ENCODE data around the gene CRISPLD2. TPM values are rescaled to one million over a fixed set of nuclear protein-coding genes. Genes with fewer than 3 reads are reported as not detected.
A peak's percentile ranks its signal among the peaks of the same experiment; 100 is the strongest.
"Not testable (repeated sequence)": the region's sequence is repeated elsewhere in the genome, so short reads cannot be mapped to it uniquely, and the experiment has no call there.

Gene CRISPLD2
- total RNA-seq, 1 donor from 2014 or later: 11.8 TPM

DNA sequence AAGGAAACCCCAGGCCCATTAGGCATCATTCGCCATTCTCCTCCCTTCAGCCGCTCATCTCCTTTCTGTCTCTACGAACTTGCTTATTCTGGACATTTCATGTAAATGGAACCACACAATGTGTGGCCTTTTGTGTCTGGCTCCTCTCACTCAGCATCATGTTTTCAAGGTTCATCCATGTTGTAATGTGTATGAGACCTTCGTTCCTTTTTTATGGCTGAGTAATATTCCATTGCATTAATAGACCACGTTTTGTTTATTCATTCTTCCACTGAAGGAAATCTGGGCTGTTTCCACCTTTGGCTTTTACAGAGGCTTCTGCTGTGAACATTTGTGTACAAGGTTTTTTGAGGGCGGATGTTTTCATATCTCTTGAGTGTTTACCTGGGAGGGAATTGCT, 3.2 kb downstream of the CRISPLD2 start:
- no peak for DNase-seq

DNA sequence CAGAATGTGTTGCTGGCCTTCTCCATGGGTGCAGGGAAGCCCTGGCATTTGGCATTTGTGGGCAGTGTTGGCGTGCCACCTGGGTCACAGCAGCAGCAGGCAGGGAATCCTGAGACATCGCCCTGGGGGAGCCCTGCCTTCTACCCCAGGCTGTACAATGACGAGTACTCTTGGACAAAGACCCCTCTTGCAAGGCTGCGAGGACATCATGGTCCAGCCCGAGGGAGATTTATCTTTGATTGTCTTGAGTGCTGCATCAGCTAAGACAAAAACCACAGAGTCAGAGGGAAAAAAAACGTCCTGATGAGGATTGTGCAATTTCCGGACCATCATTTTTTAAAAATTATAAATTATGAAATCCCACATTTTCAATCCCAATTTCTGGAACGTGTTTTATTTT, 3.7 kb downstream of the CRISPLD2 start:
- DNase-seq: no peak

DNA sequence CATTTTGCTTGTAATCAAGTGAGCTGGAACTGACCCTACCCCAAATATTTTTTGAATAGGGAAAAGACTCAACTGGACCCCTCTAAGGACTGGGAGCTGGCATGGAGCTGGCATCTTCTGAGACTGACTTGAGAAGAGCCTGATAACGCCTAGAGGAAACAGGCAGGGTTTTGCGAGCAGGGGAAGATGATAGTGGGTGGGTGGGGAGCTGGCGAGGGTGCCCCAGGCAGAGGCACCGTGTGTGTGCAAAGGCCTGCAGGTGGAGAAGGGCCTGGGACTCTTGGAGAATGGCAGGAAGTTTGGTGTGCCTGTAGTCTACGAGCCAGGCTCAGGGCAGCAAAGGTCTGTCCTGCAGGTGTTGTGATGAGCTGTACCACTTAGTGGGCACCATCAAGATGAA, 4.1 kb downstream of the CRISPLD2 start:
- DNase-seq: no peak

DNA sequence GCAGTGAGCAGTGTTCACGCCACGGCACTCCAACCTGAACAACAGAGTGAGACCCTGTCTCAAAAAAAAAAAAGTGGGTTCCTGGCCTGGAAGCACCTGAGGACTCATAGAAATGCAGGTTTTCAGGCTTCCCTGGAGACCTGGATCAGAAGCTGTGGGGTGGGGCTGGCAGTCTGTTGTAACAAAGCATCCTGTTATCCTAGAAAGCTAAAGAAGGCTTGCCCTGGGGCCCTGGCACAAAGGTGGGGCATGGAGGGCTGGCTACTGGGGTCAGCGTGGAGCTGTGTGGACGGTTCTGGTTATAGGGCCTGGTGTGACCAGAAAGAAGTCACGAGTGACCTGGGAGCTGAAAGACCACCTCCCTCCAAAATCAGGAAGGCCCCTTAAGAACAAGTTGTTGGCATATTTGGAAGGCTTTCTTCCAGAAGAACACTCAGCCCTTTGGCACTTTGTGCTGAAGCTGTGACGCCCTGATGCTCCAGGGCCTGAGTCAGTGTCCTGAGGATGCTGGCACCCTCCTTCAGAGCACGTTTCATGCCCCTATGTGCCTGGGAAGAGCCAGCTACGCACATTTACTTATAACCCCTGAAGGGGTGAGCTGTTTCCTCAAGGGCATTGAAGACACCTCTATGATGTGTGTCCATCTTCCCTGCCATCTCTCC, 6.2 kb downstream of the CRISPLD2 start:
- DNase-seq: no peak

DNA sequence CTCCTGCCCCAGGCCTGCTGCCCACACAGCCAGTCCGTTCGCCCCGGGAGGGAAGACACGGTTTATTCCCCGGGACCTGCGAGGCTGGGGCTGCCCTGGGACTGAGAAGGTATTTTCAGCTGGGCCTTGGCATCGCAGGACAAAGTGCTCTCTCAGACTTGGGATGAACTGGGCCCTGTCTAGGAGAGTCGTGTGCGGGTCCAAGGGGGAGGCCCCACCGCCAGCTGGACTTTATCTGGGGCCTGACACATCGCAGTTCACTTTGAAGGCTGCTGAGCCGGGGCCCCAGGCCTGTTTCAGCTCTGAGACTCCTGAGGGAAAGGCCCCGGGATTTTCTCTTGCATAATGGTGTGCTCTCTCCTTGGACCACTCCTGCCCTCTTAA, 6.8 kb downstream of the CRISPLD2 start:
- DNase-seq: no peak

DNA sequence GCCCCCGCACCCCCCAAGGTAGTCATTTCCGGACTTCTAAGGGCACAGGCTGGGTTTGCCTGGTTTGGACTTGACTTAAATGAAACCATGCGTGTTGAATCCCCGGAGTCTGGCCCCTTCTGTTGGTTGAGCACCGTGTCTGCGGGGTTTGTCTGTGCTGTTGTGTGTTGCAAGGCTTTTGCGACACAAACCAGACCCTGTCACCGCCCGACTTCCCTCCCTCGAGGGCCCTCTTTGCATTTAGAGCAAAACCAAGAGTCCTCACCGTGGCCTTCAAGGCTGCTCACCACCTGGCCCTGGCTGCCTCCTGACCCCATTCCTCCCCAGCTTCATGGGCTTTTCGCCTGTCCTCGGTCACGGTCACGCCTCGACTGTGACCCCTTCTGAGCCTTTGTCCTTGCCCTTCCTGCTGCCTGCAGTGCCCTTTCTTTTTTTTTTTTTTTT, 7.4 kb downstream of the CRISPLD2 start:
- DNase-seq: peak; percentile 18

DNA sequence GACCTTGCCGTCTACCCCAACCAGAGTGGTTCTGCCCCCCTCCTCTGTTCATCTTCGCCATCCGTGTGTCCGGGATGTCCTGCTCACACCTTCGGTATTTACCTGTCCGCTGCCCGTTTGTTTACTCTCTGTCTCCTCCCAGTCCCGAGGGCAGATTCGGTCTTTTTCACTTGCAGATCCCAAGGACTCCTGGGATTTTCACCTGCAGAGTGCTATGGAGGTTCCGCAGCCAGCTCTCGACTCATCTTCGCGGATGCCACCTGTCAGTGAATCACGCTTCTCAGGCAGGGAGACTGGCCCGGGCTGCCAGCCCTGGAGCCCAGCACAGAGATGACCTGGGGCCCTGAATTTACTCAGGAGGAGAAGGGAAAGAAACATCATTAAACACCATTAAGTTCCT, 8.1 kb downstream of the CRISPLD2 start:
- DNase-seq: no peak

DNA sequence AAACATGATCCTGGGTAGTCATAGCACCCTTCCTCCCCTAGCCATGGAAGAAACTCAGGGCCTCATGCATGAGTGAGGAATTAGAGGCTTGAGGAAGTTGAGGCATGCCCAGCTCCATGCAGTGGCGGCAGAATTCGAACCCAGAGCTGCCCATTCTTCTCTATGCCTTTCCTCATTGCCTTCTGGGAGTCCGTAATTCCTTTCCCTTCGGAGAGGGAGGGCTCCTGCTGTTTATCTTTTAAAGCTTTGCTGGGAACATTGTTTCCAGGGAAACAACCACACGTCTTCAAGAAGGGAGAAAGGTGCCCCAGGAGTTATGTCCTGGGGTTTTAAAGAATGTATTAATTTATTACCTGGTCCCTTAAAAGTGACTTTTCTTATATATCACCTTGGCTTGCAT, 8.5 kb downstream of the CRISPLD2 start:
- DNase-seq: no peak

DNA sequence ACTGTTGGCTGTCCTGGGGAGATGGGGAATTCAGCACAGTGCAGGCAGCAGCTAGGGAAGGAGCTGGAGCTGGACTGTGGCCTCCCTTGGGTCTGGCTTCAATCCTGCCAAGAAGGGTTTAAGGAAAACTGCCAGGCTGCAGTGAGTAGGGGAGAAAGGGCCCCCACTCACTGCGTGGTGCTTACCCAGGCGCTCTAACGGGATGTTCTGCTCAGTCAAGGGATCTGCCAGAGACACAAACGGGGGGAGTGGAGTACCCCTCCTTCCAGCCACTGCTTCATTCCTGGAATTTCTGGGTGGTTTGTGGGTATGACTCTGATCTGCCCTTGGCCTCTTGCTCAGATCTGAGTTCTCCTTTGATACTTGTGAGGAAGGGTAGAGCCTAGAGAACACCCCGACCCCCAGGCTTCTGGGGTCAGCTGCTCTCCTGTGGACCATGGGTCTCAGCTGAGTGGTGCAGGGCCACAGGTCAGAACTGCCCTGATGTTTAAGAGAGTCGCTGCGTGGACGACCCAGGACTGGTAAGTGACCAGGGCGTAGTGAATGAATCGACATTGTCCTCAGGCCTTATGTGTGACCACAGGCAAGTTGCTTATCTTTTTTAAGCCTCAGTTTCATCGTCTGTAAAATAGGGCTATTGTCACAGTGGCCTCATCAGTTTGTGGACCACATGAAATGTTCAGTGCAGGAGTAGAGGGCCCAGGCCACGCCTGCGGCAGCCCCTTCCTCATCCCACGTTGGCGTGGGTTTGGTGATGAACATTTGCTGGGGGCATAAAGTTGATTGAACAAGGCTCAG, 9.6 kb downstream of the CRISPLD2 start:
- DNase-seq: no peak

DNA sequence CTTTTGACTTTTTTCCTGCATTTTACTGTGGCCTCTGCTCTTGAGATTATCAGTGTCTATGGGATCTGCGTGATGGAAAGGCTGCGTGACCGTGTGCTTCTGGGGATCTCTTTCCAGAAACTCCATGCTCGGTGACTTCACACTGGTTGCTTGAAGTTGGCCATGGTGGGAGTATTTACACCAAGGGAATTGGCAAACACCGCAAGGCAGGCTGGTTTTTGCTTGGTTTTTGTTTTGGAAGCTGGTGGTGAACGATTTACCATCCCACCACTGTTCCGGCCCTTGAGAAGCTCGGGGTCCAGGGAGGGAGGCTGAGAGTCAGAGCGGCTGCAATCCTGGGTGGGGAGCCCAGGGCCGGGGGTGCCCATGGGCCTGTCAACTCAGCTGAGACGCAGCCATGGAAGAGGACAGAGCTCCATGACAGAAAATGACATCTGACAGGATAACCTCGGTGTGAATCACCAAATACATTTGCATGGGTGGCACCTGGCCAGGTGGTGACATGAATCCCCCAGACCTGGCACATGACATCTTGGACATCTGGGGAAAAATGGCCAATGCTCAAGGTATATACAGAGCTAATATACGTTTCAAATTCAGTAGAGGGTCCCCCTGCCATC, 11.1 kb downstream of the CRISPLD2 start:
- DNase-seq: no peak

DNA sequence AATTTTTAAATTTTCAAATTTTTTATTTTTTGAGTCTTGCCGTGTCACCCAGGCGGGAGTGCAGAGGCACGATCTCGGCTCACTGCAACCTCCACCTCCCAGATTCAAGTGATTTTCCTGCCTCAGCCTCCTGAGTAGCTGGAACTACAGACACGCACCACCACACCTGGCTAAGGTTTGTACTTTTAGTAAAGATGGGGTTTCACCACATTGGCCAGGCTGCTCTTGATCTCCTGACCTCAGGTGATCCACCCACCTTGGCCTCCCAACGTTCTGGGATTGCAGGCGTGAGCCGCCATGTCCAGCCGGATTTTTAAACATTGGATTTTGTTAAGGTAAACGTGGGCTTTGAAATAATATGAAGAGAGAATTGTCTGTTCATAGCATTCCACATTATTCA, 11.9 kb downstream of the CRISPLD2 start:
- not testable (repeated sequence) for DNase-seq

DNA sequence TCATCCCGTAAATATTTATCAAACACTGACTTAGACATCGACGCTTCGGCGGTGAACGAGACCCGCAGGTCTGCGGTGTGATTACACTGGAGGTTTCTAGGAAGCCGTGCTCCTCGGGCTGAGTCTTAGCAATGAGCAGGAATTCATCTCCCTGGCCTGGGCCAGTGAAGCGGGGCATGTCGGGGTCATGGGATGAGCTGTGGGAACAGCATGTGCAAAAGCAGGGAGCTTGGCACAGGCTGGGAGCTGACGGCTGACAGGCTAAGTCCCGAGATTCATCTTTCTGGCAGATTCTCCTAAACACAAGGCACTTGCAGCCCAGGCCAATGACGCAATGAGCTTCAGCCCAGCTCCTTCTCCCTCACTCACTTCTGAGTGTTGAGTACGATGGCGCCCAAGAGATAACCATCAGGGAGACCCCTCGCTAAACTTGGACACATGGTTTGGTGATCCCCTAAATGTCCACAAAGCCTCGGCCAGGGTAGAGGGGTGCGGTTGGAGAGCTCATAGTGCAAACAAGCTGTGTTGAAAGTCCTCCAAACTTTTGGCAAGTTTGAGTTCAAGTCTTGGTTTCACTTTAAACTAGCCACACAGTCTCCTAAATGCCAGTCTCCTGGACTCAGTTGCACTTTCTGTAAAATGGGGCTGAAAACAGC, 12.8 kb downstream of the CRISPLD2 start:
- DNase-seq: peak; percentile 68

DNA sequence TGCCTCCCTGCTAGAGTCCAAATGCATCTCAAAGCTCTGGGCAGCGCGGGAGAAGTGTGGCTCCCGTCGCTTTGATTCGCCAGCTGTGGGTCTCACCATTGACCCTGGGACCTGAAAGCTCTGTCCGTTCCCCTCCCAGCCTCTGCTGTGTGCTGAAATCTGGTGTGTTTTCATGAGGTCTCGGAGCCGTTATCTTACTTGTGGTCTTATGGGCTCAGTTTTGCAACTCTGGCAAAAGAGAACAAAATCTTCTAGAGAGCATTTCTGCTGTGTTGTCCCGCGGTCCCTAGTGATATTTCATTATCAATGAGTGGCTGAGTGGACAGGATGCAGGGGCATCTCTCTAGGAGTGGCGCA, 13.3 kb downstream of the CRISPLD2 start:
- no peak for DNase-seq

DNA sequence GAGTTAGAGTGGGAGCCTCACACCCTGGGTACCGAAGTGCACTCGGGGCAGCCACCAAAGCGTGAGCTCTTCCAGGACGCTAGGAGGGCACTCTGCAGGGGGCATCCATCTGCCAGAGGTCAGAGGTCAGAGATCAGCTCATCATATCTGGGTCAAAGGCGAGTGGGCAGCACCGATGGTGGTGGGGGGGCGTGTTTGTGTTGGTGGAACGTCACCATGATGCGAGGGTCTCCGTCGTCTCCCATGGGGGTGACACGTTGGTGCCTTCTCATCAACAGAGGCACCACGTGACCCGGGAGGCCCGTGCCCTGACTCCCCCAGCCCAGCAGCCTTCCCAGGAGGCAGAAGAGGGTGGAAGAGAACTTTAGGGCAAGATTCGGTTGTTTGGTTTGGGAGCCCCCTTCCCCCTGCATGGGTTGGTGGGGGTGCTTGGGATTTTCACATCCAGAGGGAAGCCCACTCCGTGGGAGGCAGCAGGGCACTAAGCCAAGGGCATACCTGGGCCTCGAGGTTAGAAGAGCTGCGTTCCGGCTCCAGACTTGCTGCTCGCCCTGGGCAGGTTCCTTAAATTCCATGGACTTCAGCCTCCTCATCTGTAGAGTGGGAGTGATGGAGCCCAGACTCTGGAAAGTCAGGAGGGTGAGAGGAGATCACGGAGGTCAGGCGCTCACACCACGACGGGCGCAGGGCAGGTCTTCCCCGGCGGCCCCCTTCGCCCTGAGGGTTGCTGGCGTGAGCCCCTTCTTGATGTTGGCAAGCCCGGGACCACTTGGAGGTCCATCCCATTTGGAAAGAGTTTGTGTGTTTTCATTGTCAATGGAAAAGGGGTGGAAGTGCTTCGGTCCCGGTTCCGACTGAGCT, 14.0 kb downstream of the CRISPLD2 start:
- no peak for DNase-seq

DNA sequence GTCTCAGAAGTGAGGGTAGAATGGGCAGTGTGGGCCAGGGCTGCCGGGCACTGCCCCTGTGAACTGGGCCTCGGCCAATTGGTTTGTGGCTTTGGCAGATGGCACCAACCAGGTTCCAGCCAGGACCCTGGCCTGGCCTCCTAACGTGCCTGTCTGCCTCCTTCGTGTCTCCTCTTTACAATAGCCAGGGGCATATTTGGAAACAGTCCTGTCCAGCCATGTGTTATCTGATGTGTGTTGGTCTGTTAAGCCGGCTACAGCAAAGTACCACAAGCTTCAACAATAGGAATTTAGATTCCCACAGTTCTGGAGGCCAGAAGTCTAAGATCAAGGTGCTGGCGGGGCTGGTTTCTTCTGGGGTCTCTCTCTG, 14.6 kb downstream of the CRISPLD2 start:
- DNase-seq: no peak

DNA sequence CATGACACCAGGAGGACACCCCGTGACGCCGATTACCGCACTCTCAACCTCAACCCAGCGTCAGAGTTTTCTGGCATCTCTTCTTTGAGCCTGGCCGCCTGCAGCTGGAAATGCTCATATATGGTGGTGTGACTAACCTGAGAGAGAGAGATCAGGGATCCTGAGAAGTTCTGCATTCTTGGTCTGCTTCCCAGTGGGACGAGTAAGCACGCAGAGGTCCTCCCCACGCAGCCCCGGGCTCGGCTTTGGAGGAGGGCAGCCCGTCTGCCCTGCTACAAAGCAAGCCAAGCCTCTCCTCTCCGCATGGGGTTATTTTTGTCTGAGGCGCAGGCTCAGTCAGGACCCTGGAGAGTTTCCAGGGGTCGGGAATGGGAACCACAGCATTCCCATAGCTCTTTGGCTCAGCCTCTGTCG, 16.5 kb downstream of the CRISPLD2 start:
- peak; percentile 37 for DNase-seq

DNA sequence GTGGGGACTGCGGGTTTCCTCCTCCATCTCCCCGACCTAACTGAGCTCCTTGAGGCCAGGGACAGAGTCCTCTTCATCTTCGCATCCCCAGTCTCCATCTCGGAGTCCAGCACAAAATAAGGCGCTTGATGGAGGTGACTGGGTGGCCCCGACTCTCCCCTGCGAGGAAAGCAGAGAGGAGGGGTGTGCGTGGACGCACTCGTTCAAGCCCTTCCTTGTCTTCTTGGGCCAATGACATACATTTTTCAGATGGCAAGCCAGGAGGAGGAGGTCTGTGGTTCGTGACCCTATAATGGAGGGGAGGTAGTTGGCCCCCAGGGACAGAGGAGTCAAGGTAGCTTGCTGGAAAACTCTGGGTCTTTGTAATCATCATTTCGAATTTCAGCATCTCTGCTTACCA, 17.2 kb downstream of the CRISPLD2 start:
- no peak for DNase-seq

DNA sequence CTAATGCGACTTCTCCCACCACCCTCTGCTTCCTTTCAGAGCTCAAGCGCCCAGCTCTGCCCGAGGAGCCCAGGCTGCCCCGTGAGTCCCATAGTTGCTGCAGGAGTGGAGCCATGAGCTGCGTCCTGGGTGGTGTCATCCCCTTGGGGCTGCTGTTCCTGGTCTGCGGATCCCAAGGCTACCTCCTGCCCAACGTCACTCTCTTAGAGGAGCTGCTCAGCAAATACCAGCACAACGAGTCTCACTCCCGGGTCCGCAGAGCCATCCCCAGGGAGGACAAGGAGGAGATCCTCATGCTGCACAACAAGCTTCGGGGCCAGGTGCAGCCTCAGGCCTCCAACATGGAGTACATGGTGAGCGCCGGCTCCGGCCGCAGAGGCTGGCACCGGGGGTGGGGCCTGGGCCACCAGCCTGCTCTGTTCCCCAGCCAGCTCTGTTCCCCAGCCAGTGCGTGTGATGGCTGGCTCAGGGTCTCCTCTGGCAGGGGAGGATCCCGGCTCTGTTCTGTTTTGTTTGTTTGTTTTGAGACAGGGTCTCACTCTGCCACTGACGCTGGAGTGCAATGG, 18.7 kb downstream of the CRISPLD2 start:
- no peak for DNase-seq

DNA sequence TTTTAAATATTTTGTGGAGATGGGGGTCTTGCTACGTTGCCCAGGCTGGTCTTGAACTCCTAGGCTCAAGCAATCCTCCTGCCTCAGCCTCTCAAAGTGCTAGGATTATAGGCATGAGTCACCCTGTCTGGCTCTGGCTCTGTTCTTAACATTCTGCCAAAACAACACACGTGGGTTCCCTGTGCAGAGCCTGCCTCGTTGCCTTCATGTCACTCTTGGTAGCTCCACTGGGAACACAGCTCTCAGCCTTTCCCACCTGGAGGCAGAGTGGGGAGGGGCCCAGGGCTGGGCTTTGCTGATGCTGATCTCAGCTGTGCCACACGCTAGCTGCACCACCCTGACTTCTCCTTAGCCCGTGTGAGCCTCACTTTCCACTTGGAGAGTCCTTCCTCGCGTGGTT, 19.3 kb downstream of the CRISPLD2 start:
- DNase-seq: no peak

DNA sequence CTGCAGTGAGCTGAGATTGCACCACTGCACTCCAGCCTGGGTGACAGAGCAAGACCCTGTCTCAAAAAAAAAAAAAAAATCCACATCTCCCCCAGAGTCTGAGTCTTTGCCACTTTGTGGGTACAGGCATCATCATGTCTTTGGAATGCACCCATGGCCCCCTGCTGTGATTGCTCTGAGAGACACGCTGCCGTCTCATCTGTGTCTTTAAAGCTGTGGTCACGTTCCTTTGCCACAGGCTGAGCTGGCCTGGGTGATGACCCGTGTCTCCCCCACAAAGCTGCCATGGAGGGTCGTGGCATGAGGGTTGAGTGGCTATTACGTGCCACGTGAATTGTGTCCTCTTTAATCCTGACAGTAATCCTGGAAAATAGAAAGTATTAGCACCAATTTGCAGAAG, 20.2 kb downstream of the CRISPLD2 start:
- DNase-seq: no peak

DNA sequence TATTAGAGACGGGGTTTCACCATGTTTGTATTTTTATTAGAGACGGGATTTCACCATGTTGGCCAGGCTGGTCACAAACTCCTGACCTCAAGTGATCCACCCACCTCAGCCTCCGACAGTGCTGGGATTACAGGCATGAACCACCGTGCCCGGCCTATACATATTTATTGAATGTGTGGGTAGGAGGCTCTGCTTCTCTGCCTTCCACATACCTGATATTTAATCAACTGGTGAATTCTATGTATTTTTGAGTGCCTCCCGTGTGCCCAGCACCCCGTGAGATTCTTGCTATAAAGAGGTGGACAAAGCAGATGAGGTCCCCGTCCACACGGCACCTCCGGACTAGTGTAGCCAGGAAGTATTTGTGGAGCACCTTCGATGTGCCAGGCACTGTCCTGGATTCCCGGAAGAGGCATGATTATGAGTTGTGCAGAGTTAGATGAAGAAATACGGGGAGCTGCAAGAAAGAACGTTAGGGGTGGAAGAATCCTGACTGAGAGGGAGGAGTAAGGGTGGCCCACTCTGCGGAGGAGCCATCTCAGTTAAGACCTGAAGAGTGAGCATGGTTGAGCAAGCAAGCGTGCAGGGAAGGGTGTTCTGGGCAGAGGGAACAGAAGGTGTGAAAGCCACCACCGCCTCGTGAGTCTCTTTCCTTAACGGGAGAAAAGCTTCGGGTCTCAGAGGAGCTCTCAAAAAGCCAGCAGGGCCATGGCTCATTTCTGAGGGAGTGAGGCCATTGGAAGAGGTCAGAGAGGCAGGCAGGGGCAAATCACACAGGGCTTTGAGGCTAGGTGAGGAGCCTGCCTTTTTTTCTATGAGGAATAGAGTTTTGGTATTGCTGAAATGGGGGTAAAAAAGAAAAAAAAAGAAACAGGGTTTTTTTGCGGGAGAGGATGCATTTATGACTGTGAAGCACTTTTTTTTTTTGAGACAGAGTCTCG, 21.2 kb downstream of the CRISPLD2 start:
- no peak for DNase-seq
